HTR-8/SVneo (cell line): ENCODE measurements around the gene DHFR2.
"Not testable (repeated sequence)": the region's sequence is repeated elsewhere in the genome, so short reads cannot be mapped to it uniquely, and the experiment has no call there.

ENCODE experiments used
- DNase-seq: peaks from one replicate; pipeline ENCODE4 v3.0.0; 2011; ENCODE audit warnings: low spot score, mixed read lengths; ENCODE audit not compliant: insufficient read length
- FAIRE-seq: peaks from 2 replicates; lab custom pipeline; 2011; peaks lifted over from hg19 to GRCh38; lab: Jason Lieb, UNC

The DHFR2 gene

GRCh38 chr3:94066506-94067500 is 4.1 kb upstream of the DHFR2 start:
- DNase-seq = no peak
- no peak for FAIRE-seq

- FAIRE-seq = no peak
Observed at GRCh38 chr3:94065819-94066480, 3.2 kb upstream of the DHFR2 start.

GRCh38 chr3:94065122-94065521 is 2.4 kb upstream of the DHFR2 start:
- FAIRE-seq = no peak

More at GRCh38 chr3:94065819-94066480, 3.2 kb upstream of the DHFR2 start:
- DNase-seq = no peak

DNA sequence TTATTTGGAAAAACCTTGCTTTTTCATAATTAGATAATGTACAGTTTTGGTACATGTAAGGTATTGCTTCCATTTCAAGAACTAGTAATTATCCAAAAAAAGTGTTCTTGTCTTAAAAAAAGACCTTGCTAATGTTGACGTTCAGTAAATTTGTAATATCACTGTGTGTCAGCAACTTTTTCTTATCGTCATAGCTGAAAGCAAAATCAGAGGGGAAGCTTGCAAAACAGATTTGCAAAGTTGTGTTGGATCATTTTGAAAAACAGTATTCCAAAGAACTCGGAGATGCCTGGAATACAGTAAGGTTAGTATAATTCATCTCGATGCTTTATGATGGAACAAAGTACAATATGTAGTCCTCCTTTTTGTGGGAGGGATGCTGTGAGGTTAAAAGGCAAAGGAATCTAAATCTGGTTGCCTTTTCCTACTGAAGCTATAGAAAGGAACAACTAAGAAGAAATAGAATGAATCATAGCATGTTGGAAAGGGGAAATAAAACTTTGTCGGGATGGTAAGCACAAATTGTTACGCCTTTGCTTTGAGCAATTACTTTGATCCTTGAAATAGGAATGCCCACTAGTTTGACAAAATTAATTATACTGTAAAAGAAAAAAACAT is 1.6 kb upstream of the DHFR2 start:
- no peak for FAIRE-seq

More at GRCh38 chr3:94065122-94065521, 2.4 kb upstream of the DHFR2 start:
- no peak for DNase-seq

GRCh38 chr3:94063496-94064119 is 892 bp upstream of the DHFR2 start:
- DNase-seq (no peak), FAIRE-seq (no peak)

More for the DNA sequence above, 1.6 kb upstream of the DHFR2 start:
- no peak for DNase-seq

GRCh38 chr3:94061297-94061696 is 1.4 kb downstream of the DHFR2 start:
- DNase-seq (no peak), FAIRE-seq (no peak)

- DNase-seq (no peak), FAIRE-seq (no peak)
Observed at GRCh38 chr3:94050546-94050945, 12.2 kb downstream of the DHFR2 start.

DNA sequence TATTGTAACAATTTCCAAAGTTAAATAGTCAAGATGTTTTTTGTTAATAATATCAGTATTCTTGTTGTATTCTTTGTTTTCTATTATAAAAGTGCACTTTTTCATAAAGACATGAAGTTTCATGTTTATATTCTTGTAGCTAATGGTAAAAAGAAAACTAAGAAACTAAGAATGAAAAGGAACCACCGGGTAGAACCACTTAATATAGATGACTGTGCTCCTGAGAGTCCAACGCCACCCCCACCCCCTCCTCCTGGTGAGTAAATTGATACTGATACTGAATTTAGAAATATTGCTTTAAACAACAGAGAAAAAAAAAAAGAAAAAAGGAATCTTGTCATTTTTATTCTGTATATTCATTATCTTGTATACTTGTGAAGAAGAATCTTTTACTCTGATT is 13.4 kb downstream of the DHFR2 start:
- no peak for FAIRE-seq
- DNase-seq = no peak

GRCh38 chr3:94046533-94046932 is 16.2 kb downstream of the DHFR2 start:
- FAIRE-seq (no peak), DNase-seq (no peak)

DNA sequence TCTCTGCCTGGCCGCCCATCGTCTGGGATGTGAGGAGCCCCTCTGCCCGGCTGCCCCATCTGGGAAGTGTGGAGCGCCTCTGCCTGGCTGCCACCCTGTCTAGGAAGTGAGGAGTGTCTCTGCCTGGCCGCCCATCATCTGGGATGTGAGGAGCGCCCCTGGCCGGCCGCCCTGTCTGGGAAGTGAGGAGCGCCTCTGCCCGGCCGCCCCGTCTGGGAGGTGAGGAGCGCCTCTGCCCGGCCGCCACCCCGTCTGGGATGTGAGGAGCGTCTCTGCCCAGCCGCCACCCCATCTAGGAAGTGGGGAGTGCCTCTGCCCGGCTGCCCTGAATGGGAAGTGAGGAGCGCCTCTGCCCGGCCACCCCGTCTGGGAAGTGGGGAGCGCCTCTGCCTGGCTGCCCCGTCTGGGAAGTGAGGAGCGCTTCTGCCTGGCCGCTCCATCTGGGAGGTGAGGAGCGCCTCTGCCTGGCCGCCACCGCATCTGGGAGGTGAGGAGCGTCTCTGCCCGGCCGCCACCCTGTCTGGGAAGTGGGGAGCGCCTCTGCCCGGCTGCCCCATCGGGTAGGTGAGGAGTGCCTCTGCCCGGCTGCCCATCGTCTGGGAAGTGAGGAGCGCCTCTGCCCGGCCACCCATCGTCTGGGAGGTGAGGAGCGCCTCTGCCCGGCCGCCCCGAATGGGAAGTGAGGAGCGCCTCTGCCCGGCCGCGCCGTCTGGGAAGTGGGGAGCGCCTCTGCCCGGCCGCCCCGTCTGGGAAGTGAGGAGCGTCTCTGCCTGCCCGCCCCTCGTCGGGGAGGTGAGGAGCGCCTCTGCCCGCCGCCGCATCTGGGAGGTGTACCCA is 18.4 kb downstream of the DHFR2 start:
- DNase-seq, FAIRE-seq: not testable (repeated sequence)

DNA sequence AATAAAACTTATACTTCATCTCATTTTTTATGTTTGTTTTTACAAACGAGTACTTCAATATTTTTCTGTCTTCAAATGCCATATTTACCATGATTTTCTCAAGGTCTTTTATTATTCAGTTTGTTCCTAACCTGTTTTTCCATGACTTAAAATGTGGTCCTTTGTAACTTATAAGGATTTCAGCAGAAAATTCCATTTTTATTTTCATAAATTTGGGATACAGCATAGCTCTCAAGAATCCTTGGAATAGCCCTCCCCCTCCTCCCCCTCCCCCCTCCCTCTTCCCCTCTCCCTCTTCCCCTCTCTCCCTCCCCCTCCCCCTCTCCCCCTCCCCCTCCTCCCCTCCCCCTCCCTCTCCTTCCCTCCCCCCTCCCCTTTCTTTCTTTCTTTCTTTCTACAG is 19.4 kb downstream of the DHFR2 start:
- FAIRE-seq (no peak), DNase-seq (no peak)

- DNase-seq (peak; percentile 18), FAIRE-seq (peak; percentile 20)
Observed at GRCh38 chr3:94036909-94037507, 25.7 kb downstream of the DHFR2 start.

DNA sequence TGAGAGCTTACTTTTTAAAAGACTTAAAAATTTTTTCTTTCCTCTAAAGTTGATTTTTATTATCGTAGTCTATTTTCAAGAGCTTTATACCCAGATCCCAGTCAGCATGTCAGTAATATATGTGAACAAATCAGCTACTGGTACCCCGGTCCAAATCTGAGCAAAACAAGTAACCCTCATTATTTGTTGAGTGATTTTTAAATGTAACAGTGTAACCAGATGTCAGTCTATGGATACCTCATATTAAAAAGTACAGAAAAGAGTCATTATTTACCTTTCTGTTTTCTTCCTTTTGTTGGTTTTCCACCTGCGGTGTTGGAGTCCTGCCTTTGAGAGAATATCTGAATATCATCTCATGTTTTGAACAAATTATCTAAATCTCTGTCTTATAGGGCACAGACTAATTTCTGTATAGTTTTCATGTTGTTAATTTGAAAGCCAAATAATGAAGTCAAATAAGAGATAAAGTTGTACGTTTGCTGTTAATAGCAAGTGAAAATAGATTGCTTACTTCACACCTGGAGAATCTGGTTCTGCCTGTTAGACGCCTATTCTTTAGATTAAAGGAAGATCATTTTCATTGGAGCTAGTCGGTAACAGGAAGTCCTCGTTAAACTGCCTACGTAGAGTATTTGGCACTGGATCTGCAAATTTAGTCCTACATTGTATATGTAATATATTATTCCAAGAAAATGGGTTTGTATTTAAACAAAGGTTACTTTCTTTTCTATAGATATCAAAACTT is 34.5 kb downstream of the DHFR2 start, which contains the start of gene STX19:
Gene STX19, minus strand, starts transcription at position 505 of the 745 bp plus-strand sequence. CDS start 13,328 bp downstream, outside the sequence.
- FAIRE-seq = no peak
- DNase-seq = no peak

DNA sequence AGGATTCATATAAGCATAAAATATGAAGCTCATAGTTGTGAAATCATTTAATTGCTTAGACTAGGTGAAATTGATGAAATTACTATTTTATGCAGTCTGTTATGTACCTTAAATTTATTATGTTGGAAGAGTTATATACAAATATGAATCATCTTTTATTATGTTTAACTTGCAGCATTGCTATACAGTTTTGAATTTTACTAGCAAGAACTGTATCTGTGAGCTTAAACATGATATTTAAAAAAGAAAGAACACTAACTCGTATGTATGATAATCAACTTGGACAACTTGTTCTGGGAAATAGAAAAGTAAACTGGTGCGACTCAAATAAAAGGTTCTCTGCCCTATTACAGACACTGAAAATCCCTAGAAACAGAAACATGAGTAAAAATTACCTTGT is 36.1 kb downstream of the DHFR2 start:
- FAIRE-seq (no peak), DNase-seq (no peak)

- DNase-seq (no peak), FAIRE-seq (no peak)
Observed at GRCh38 chr3:94024385-94024784, 38.3 kb downstream of the DHFR2 start.

GRCh38 chr3:94020293-94020692 is 42.4 kb downstream of the DHFR2 start:
- FAIRE-seq = no peak
- no peak for DNase-seq

DNA sequence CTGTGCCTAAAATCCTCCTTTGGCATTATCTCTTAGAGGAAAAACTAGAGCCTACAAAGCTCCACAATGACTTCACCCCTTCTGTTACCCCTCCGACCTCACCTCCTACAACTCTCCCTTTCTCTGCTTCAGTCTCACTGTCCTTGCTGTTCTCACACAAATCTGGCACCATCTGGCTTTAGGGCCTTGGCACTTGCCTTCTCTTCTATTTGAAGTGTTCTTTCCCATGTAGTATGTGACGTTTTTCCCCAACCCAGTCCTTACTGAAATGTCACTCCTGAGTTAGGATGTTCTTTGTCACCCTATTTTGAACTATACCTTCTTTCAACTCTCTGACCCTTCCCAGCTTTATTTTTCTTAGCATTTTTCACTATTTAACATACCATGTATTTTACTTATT is 43.1 kb downstream of the DHFR2 start:
- no peak for DNase-seq
- no peak for FAIRE-seq

- no peak for FAIRE-seq
Observed at GRCh38 chr3:94015025-94015424, 47.7 kb downstream of the DHFR2 start.

More at GRCh38 chr3:94015025-94015424, 47.7 kb downstream of the DHFR2 start:
- no peak for DNase-seq
